Measurements from ENCODE around the gene PARVA.

The PARVA gene

GRCh38 chr11:12420040-12420439 is 42.7 kb downstream of the PARVA start:
- TF ChIP-seq, protein P1, sequence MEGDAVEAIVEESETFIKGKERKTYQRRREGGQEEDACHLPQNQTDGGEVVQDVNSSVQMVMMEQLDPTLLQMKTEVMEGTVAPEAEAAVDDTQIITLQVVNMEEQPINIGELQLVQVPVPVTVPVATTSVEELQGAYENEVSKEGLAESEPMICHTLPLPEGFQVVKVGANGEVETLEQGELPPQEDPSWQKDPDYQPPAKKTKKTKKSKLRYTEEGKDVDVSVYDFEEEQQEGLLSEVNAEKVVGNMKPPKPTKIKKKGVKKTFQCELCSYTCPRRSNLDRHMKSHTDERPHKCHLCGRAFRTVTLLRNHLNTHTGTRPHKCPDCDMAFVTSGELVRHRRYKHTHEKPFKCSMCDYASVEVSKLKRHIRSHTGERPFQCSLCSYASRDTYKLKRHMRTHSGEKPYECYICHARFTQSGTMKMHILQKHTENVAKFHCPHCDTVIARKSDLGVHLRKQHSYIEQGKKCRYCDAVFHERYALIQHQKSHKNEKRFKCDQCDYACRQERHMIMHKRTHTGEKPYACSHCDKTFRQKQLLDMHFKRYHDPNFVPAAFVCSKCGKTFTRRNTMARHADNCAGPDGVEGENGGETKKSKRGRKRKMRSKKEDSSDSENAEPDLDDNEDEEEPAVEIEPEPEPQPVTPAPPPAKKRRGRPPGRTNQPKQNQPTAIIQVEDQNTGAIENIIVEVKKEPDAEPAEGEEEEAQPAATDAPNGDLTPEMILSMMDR (IDR thresholded peaks at IDR 0.05), result no peak

- TF ChIP-seq, protein P1 (IDR thresholded peaks at IDR 0.05), result no peak
These were observed 43.3 kb downstream of the PARVA start for GRCh38 chr11:12420706-12421105.

- TF ChIP-seq, protein P1 (IDR thresholded peaks at IDR 0.05), result no peak
These were observed 44.0 kb downstream of the PARVA start for GRCh38 chr11:12421386-12421785.

DNA sequence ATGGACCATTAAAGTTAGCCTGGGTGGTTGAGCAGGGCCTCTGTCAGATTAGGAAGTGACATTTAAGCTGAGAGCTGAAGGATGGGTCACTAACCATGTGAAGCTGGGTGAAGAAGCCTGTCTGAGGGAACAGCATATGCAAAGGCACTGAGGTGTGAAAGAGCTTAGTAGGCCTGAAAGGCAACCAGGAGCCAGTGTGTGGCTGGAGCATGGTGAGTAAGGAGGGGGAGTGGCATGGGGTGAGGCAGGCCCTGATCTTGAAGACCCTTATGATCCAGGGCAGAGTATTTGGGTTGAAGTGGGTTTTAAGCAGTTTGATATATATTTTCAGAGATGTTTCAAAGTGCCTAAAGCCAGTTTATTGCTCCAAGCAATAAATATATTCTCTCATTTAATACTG is 48.8 kb downstream of the PARVA start:
- TF ChIP-seq, protein P1 (IDR thresholded peaks at IDR 0.05), result no peak

DNA sequence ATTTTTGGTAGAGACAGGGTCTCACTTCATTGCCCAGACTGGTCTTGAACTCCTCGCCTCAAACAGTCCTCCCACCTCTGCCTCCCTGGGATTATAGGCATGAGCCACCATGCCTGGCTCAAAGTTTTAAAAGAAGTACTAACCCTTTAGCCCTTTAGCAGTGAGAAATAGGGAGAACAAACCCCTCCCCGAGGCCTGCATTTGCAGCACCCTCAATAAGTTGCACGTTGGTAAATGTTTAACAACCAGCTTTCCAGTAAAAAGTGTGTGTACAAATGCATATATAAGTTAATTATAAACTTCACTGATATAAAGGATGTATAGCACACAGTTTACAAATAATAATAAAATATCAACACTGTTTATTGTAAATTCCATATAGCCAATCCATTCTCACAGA is 51.8 kb downstream of the PARVA start:
- TF ChIP-seq, protein P1 (IDR thresholded peaks at IDR 0.05), result no peak

GRCh38 chr11:12430351-12430750 is 53.0 kb downstream of the PARVA start:
- TF ChIP-seq, protein P1 (IDR thresholded peaks at IDR 0.05), result no peak

DNA sequence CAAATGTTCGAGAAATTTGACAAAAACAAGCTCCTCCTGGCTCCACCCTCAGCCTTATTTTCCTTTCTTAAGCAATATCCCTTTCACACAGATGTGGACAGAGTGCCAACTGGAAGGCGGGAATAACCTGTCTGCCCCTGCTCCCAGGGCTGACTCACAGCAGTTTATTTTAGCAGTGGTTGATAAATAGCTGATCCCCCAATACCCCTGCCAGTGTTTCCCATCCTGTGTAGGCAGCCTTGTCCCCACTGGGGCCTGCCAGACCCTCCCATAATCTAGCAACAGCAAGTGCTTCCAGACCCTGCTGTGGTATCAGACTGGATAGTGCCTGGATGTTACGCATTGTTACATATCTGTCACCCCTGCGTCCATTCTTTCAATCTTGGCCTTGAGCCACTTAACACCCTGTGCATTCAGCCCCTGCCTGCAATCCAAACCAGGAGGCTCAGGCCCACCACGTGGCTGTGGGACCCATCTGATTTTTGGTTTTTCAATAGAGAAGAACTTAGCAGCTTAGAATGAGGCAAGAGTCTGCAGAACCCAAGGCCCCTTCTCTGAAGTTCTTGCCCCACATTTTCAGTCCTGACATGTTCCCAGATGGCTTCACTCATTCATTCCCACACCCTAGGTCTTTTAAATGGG is 53.7 kb downstream of the PARVA start:
- TF ChIP-seq, protein P1 (IDR thresholded peaks at IDR 0.05), result no peak

GRCh38 chr11:12432507-12432906 is 55.1 kb downstream of the PARVA start:
- TF ChIP-seq, protein P1 (IDR thresholded peaks at IDR 0.05), result no peak
